GM12801 (cell line): ENCODE data around the gene TTN.

Experiments used
- CTCF ChIP-seq: IDR thresholded peaks from one replicate; pipeline ENCODE4 v1.5.1; 2011; ENCODE audit warnings: control low read depth; ENCODE audit not compliant: insufficient read length; ENCODE audit errors: extremely low read depth

Gene TTN

GRCh38 chr2:178807227-178808008, at the start of gene TTN:
Gene TTN (minus strand): TSS chr2:178807423. CDS start chr2:178804642, 2,781 bp downstream.
- TF ChIP-seq CTCF = no peak

DNA sequence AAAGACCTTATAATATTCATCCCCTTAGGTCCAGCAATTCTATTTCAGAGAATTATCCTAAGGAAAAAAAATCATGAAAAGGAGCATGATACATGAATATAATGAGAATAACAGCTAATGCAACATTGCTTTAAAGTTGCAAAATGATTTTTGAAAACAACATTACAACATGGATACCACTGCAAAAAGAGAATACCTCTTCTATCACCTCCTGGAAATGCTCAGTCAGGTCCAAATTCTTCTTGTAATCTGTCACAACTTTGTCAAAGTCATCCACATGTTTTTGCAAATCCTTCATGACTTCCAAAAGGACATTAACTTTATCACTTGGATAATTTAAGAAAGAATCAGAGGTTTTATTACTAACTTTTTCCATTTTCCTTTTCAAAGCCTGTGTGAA, 47.9 kb upstream of the TTN start:
- TF ChIP-seq CTCF = no peak

DNA sequence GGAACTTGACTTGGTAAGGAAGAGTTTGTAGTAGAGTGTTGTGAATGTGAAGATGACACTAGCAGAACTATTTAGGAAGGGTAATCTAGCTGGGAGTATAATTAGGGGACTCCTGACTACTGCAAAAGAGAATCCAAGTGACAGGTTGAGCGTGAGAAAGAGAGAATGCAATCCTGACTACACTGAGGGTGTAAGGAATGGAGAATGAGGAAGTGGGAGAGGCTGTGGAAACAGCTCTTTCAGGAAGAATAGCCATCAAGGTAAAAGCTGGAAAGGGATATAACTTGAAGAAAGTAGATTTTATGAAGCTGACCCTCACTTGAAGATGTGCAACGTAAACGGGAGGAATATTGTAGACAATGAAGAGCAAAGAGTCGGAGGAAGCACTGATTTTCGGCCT, 41.1 kb upstream of the TTN start:
- no peak for TF ChIP-seq CTCF

GRCh38 chr2:178846458-178846802, 39.2 kb upstream of the TTN start:
- no peak for TF ChIP-seq CTCF

DNA sequence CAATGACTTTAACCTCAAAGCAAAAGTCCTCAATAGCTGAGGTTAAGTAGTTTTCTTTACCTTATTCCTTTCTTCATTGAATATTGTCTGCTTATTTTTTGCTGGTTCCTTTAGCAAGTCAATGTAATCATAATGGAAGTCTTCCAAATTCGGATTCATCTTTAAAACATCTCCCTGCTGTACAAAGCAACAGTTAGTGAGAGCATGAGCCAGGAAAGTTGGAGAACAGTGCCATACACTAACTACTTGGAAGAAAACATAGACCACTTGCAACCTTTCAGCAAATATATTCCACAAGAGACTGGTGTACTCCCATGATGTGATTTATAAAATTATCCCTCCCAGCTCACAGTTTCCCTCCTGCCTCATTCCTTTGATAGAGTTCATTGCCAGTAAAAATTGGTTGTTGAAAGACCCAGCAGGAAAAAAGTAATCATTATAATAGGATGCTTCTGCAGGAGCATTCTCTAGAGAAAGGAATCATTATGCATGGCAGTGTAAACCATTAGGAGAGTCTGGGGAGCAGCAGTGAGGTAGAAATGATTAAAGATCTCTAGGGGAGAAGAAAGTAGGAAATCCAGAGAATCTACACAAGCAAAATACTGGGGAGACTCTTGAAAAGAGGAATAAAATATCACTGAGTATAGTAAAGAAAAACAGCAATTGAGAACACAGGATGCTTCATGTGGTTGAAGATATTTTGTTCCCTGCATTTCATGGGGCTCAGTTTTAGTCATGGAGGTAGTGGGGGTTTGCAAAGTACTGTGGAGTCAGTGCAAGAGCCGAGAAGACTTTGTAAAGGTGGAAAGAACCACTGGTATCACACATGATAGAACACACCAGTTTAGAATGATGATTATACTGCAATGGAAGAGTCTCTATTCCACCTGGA, 38.6 kb upstream of the TTN start:
- TF ChIP-seq CTCF = no peak

- no peak for TF ChIP-seq CTCF
Measured at GRCh38 chr2:178844701-178845100, 37.5 kb upstream of the TTN start.

GRCh38 chr2:178844269-178844668, 37.0 kb upstream of the TTN start:
- no peak for TF ChIP-seq CTCF
